ENCODE measurements around the gene B4GALT1.

Gene B4GALT1

DNA sequence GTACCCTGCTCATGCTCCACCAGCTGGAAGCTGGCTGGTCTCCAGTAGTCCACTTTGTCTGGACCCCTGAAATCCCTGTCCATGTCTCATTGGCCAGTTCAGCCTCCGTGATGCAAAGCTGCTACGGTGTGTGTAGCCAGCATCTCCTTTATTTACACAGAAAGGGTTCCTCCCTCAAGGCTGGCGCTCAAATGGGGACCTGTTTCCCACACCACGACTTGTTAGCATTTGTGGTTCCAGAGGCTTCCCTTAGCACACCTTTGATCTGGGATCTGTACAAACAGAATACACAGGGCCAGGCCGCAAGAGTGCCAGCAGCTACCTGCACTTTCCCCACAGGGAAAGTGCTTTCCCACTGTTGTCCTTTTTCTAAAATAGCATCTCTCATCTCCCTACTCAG is 85.0 kb downstream of the B4GALT1 start:
- TF ChIP-seq, protein P1, sequence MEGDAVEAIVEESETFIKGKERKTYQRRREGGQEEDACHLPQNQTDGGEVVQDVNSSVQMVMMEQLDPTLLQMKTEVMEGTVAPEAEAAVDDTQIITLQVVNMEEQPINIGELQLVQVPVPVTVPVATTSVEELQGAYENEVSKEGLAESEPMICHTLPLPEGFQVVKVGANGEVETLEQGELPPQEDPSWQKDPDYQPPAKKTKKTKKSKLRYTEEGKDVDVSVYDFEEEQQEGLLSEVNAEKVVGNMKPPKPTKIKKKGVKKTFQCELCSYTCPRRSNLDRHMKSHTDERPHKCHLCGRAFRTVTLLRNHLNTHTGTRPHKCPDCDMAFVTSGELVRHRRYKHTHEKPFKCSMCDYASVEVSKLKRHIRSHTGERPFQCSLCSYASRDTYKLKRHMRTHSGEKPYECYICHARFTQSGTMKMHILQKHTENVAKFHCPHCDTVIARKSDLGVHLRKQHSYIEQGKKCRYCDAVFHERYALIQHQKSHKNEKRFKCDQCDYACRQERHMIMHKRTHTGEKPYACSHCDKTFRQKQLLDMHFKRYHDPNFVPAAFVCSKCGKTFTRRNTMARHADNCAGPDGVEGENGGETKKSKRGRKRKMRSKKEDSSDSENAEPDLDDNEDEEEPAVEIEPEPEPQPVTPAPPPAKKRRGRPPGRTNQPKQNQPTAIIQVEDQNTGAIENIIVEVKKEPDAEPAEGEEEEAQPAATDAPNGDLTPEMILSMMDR (IDR thresholded peaks at IDR 0.05): no peak
- H3K27ac ChIP-seq: no peak overlapping the region

GRCh38 chr9:33081128-33081851 is 85.8 kb downstream of the B4GALT1 start:
- TF ChIP-seq, protein P1 (IDR thresholded peaks at IDR 0.05): peak; percentile 87
- no peak for TF ChIP-seq ZFX (IDR thresholded peaks at IDR 0.05; ENCODE audit: borderline replicate concordance)
- no peak overlapping the region for H3K27ac ChIP-seq

- no peak overlapping the region for H3K27ac ChIP-seq
- TF ChIP-seq, protein P1 (IDR thresholded peaks at IDR 0.05): no peak
- no peak for TF ChIP-seq ZFX (IDR thresholded peaks at IDR 0.05; ENCODE audit: borderline replicate concordance)
Measured at GRCh38 chr9:33080534-33080933, 86.6 kb downstream of the B4GALT1 start.

GRCh38 chr9:33076046-33077004 is 90.8 kb downstream of the B4GALT1 start, which contains the start of gene SMU1:
SMU1 (minus strand) TSS chr9:33076674; CDS start chr9:33076608, 66 bp downstream.
- TF ChIP-seq ZFX (IDR thresholded peaks at IDR 0.05; ENCODE audit: borderline replicate concordance): no peak
- TF ChIP-seq, protein P1 (IDR thresholded peaks at IDR 0.05): no peak
- H3K27ac ChIP-seq: peak within 1 kb of the TSS; percentile 88

GRCh38 chr9:33068991-33069390 is 98.1 kb downstream of the B4GALT1 start:
- no peak overlapping the region for H3K27ac ChIP-seq
- TF ChIP-seq, protein P1 (IDR thresholded peaks at IDR 0.05): no peak
- TF ChIP-seq ZFX (IDR thresholded peaks at IDR 0.05; ENCODE audit: borderline replicate concordance): no peak

GRCh38 chr9:33065157-33066076 is 101.7 kb downstream of the B4GALT1 start:
- TF ChIP-seq ZFX (IDR thresholded peaks at IDR 0.05; ENCODE audit: borderline replicate concordance): no peak
- TF ChIP-seq, protein P1 (IDR thresholded peaks at IDR 0.05): no peak
- H3K27ac ChIP-seq: no peak overlapping the region

Data from 22Rv1 (cell line).